NCI-H82 (cell line): Measurements from ENCODE around the gene ZBTB7B.

Experiments
- DNase-seq: peaks from one replicate; lab custom pipeline; 2025; lab: John Stamatoyannopoulos, UW

The ZBTB7B gene

DNA sequence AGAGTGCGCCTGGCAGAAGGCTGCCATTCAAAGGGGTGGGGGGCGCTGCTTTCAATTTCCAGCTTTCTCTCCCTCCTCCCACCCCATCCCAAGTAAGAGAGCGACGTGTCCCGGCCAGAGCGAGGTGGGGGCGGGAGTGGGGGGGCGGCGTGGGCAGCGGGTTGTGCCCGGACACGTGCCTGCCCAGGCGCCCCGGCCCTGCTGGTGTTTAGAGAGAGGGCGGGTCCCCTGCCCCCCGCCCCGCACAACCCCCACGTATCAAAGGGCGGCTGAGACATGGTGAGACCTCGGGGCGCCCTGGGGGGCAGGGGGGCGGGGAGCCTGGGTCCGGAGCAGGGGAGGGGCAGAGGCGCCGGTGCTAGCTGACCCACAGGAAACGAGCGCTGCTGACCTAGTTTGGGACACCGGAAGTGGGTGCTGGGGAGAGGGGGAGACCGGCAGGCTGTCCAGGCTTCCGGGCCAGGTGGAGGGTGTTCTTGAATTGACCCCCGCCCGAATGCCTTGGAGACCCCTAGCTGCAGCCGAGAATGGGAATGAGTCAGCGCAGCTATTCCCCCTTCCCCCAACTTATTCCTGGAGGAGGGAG lies 1.3 kb downstream of the ZBTB7B start:
- DNase-seq = peak; percentile 71

DNA sequence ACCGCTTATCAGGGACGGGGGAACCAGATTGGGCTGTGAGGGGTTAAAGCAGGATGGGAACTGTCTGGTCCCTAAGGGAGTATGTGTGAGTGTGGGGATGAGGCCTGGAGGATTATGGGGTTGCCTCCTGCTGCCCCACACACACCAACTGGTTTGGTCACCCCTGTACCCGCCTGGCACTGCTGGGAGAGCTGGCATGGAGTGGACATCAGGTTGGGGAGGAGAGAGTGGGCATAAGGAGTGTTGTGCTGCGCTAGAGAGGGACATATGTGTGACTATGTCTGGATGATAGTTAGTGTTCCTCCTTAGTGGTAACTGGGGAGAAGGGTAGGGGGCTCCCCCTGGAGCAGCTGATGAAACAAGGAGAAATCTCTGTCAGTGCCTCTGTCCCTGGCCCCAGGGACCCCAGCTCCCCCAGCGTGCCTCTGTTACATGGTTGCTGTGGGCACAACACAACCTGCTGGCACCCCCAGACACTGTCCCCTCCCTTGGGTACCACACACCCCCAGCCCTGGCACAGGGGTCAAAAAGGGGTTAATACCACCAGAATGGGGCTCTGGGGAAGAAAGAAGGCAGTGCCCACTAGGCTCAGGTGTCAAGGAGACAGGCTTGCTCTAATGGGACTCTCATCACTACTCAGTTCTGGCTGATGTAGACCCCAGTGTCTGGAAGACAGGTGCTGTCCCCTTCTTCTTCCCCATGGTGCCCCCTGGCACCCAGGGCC lies 1.9 kb downstream of the ZBTB7B start:
- DNase-seq = no peak

DNA sequence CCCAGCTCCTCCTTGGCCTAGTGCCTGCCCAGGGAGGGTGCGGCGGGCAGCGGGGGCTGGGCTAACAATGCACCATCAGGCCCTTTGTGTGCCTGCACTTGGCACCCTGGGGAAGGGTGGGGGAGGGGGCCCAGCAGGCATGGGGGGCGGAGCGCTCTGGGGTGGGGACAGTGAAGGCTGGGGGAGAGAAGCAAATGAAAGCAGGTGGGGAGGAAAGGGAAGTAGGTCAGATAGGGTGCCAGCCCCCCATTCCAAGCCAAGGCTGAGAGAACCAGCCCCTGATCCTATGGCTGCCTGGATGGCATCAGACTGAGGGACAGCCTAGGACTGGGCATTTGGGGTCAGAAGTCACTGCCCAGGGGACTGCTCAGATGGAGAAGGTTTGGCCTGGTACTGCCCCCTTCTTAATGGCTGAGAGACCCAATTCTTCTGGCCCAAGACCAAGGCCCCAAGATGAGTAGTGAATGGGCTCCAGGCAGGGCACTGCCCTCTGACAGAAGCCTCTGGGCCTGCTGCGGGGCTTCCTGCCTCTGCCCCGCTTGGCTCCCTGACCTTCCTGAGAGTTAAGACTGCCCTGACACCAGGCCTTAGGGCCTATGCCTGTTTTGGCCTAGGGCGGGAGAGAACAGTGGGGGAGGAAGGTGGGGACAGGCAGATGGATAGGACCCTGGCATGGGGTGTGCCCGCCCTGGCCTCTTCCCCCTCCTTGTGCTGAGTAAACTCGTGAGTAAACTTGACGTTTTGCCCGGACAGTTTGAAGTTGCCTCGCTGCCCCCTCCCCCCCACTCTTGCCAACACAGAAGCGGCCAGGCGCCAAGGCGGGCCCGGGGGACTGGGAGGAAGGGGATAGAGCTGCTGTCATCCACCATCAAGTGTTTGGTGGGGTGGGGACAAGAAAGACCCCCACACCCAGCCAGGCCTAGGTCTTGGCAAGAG lies 2.7 kb downstream of the ZBTB7B start:
- DNase-seq = no peak

DNA sequence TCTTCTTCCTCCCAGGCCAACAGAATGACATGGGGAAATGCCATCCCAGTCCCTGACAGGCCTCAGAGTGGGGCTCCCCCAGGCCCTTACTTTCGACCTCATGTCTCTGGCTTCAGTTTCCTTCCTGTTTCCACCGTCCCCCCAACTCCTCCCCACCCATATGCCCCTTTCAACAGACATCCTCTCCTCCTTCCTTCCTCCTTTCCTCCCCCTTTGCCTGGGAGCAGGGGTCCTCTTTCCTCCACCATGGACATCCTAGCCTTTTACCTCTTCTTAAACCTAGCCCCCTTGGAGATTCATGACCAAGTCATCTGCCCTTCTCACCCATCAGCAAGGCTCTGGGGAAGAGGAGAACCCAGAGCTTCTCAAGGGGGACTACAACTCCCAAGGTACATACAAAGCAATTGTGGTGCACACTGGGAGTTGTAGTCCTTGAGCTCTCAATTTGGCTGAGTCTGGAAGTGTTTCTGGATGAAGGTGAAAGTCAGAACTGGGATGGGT lies 4.0 kb downstream of the ZBTB7B start:
- DNase-seq = peak; percentile 83

GRCh38 chr1:155007251-155007828 lies 4.7 kb downstream of the ZBTB7B start:
- DNase-seq = no peak

- DNase-seq = peak; percentile 52
These were observed 5.7 kb downstream of the ZBTB7B start for GRCh38 chr1:155008015-155008941.

DNA sequence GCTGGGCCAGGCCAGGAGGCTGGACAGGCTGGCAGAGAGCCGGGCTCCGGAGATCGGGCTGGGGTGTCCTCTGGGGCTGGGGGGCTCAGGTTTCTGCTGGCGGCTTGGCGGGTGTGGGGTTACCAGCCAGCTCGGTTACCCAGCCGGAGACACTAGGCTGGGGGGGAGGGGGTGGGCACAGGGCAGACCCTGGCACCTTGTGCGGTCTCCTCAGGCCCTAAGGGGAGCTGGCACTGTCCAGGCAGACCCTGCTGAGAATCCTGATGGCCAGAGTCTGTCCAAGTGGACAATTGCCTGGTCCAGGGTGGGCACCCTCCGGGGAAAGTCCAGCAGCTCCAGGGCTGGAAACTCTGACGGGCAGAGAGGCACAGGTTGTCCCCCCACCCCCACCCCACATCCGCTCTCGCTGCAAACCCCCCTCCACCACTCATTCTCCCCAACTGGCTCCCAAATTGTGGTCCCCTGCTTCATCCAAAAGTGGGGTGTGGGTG lies 6.7 kb downstream of the ZBTB7B start:
- DNase-seq = no peak

GRCh38 chr1:155009742-155010141 lies 7.1 kb downstream of the ZBTB7B start:
- DNase-seq = no peak

DNA sequence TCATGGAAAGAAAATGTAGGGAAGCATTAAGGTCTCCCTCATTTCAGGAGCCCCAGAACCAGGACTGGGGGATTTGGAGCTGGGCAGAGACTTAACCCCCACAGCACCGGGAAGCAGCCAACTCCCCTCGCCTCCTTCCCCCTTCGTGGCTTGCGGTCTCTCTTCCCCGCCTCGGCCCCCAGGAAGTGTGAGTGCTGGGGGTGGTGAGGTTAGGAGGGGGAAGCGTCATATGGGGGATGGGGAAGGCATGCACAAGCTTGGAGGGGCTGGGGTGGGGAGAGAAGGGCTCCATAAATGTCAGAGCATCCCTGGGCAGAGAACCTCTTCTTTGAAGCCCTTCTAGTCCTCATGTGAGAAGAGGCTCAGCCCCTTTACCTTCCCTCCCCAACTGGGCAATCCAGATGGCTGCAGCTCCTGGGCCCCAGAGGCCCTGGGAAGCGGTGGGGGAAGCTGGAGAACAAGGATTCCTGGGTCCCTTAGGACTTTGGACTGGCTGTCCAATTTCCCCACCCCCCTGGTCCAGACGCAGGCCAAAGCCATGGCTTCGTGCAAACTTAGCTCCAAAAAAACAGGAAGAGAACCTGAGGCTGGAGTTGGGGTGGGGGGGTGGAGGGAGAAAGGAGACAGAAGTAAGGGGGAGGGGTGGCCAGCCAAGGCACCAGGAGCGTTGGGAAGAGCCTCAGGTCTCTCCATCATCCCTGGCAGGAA lies 7.8 kb downstream of the ZBTB7B start:
- peak; percentile 68 for DNase-seq

- DNase-seq = peak; percentile 94
These were observed 8.4 kb downstream of the ZBTB7B start for GRCh38 chr1:155011004-155011416.

DNA sequence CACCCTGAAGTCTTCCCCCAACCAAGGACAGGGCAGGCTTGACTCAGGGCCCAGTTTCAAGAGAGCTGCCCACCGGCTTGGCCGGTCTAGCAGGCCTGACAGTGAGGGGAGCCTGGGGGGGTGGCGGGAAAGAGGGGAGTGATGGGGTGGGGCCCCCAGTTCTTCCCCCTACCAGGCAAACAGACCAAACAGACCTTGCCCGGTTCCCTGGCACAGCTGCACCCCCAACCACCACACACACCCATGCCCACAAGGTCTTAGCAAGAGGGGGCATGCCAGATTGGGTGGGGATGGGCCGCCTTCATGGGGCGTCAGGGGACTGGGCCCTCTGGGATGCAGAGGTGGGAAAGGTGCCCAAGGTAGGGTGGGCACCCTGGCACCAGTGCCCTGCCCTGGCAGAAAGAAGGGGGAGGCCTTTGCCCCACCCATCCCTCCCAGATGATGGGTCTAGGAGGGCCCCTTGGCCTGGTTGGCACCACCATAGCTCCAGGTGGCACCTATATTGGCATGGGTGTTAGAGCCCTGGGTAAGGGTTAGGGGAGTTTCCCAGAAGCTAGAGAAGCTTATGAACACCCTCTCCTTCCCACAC lies 8.9 kb downstream of the ZBTB7B start:
- DNase-seq = no peak

- peak; percentile 99 for DNase-seq
These were observed 9.5 kb downstream of the ZBTB7B start for GRCh38 chr1:155012026-155012546.

- DNase-seq = no peak
These were observed 10.4 kb downstream of the ZBTB7B start for GRCh38 chr1:155012776-155013602.

GRCh38 chr1:155013632-155014031 lies 11.0 kb downstream of the ZBTB7B start:
- no peak for DNase-seq

GRCh38 chr1:155014709-155015508 lies 12.3 kb downstream of the ZBTB7B start:
- no peak for DNase-seq

GRCh38 chr1:155015527-155016230 lies 13.1 kb downstream of the ZBTB7B start:
- no peak for DNase-seq

GRCh38 chr1:155016231-155016831 lies 13.7 kb downstream of the ZBTB7B start:
- no peak for DNase-seq
